ENCODE measurements around the gene SLCO2B1. TPM values are rescaled to one million over a fixed set of nuclear protein-coding genes. Genes with fewer than 3 reads are reported as not detected.

Gene SLCO2B1
- total RNA-seq, 1 donor from 2014 or later, result not detected

DNA sequence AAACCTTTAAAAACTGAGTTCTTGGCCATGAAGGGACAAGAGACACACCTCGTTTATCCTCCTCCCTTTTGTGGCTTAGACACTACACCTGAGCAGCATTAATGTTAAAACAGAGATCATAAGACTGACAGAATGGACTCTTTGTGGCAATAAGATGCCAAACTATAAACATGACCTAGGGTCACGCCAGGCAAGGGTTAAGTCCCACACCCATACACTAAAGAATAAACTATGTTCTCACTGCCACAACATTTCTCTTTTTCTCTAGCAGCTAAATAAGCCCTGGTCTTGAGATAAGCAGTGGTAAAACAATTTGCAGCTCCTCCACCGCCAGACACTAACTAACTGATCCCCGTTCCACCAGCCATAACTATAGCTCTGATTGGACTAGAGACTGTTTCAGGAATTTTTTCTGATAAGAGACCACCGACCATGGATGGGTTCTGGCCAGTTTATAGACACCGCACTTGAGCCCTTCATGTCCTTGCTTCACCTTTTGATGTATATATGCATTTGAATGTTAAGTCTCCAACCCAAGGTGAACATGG, 4.9 kb upstream of the SLCO2B1 start:
- Mint-ChIP-seq H3K4me1 (peaks cover 10% of the 10 kb centered on the region), H3K9me3 (no peaks in the 10 kb centered on the region), H3K27ac (ENCODE audit: unreplicated experiment) (no peak overlapping the region)

DNA sequence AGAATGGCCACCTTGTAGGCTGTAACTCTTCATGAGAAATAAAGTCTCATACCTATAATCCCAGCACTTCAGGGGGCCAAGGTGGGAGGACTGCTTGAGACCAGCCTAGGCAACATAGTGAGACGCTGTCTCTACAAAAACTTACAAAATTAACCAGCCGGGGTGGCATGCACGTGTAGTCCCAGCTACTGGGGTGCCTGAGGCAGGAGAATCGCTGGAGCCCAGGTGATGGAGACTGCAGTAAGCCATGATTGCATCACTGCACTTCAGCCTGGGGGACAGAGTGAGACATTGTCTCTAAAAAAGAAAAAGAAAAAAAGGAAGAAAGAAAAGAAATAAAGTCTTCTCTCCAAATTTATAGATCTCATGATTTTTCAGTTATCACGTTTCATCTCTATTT, 4.2 kb upstream of the SLCO2B1 start:
- Mint-ChIP-seq H3K4me3 (no peak overlapping the region), H3K27ac (ENCODE audit: unreplicated experiment) (no peak overlapping the region), H3K27me3 (ENCODE audit: low read depth) (no peaks in the 10 kb centered on the region), H3K36me3 (ENCODE audit: low read depth) (no peaks in the 10 kb centered on the region), H3K4me1 (peaks cover 10% of the 10 kb centered on the region), H3K9me3 (no peaks in the 10 kb centered on the region)
- TF ChIP-seq, protein P1, sequence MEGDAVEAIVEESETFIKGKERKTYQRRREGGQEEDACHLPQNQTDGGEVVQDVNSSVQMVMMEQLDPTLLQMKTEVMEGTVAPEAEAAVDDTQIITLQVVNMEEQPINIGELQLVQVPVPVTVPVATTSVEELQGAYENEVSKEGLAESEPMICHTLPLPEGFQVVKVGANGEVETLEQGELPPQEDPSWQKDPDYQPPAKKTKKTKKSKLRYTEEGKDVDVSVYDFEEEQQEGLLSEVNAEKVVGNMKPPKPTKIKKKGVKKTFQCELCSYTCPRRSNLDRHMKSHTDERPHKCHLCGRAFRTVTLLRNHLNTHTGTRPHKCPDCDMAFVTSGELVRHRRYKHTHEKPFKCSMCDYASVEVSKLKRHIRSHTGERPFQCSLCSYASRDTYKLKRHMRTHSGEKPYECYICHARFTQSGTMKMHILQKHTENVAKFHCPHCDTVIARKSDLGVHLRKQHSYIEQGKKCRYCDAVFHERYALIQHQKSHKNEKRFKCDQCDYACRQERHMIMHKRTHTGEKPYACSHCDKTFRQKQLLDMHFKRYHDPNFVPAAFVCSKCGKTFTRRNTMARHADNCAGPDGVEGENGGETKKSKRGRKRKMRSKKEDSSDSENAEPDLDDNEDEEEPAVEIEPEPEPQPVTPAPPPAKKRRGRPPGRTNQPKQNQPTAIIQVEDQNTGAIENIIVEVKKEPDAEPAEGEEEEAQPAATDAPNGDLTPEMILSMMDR (conservative IDR thresholded peaks at IDR 0.05), result no peak
- no peak for DNase-seq (ENCODE audit: low read depth, low spot score)

More for the DNA sequence above, 4.9 kb upstream of the SLCO2B1 start:
- DNase-seq (ENCODE audit: low read depth, low spot score), result no peak
- no peaks in the 10 kb centered on the region for H3K27me3 Mint-ChIP-seq (ENCODE audit: low read depth)
- no peaks in the 10 kb centered on the region for H3K36me3 Mint-ChIP-seq (ENCODE audit: low read depth)
- no peak overlapping the region for H3K4me3 Mint-ChIP-seq
- TF ChIP-seq, protein P1 (conservative IDR thresholded peaks at IDR 0.05), result no peak

DNA sequence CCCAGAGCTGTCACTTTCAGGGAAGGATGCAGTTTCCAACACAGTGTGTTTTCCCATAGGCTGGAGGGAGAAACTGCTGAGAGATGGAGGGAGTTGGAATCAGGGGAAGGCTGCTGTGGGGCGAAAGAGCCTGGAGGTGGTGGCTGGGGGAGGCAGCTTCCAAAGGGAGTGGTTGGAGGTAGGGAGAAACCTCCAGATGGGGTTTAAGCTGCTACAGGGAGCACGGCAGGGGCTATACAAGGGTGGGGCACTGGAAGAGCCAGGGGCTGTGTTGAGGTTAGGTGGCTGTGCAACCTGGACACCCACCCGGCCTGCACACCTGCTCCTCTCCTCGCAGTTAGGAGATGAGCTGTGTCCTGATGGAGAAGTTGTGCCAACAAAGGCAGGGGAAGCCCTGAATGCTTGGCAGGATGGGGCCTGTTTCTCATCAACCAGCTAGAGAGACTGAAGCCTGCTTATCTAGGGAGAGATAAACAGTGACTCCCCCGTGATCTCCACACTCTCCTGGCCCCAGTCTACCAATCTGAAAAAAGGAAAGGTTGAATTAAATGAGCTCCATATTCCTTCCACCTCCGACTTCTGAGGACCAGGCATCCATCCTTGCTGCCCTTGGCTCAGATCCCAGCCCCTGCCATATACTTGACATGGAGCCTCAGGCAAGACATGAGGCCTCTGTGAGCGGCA, 3.6 kb upstream of the SLCO2B1 start:
- H3K27me3 Mint-ChIP-seq (ENCODE audit: low read depth), result no peaks in the 10 kb centered on the region
- H3K27ac Mint-ChIP-seq (ENCODE audit: unreplicated experiment), result no peak overlapping the region
- peaks cover 10% of the 10 kb centered on the region for H3K4me1 Mint-ChIP-seq
- H3K36me3 Mint-ChIP-seq (ENCODE audit: low read depth), result no peaks in the 10 kb centered on the region
- TF ChIP-seq, protein P1 (conservative IDR thresholded peaks at IDR 0.05), result no peak
- no peaks in the 10 kb centered on the region for H3K9me3 Mint-ChIP-seq
- no peak for DNase-seq (ENCODE audit: low read depth, low spot score)
- no peak overlapping the region for H3K4me3 Mint-ChIP-seq

DNA sequence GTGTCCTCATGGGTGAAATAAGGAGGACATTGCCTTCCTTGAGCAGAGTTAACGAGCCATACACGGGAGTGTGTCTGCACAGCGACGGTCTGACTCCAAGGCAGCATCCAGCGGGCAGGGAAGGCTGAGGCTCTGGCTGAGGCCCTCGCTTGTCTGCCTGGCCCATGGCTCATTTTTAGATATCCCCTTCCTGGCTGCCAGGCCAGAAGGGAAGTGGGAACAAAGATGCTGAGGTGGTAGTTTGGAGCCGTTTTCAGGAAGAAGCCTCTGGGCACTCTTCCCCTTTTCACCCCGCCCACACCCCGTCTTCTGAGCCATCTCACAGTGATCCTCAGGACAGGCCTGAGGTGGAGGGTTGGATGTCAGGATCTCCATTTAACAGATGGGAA, 3.0 kb upstream of the SLCO2B1 start:
- no peaks in the 10 kb centered on the region for H3K27me3 Mint-ChIP-seq (ENCODE audit: low read depth)
- H3K9me3 Mint-ChIP-seq, result no peaks in the 10 kb centered on the region
- H3K36me3 Mint-ChIP-seq (ENCODE audit: low read depth), result no peaks in the 10 kb centered on the region
- DNase-seq (ENCODE audit: low read depth, low spot score), result no peak
- TF ChIP-seq, protein P1 (conservative IDR thresholded peaks at IDR 0.05), result no peak
- no peak overlapping the region for H3K4me3 Mint-ChIP-seq
- no peak overlapping the region for H3K27ac Mint-ChIP-seq (ENCODE audit: unreplicated experiment)
- H3K4me1 Mint-ChIP-seq, result peaks cover 7% of the 10 kb centered on the region

DNA sequence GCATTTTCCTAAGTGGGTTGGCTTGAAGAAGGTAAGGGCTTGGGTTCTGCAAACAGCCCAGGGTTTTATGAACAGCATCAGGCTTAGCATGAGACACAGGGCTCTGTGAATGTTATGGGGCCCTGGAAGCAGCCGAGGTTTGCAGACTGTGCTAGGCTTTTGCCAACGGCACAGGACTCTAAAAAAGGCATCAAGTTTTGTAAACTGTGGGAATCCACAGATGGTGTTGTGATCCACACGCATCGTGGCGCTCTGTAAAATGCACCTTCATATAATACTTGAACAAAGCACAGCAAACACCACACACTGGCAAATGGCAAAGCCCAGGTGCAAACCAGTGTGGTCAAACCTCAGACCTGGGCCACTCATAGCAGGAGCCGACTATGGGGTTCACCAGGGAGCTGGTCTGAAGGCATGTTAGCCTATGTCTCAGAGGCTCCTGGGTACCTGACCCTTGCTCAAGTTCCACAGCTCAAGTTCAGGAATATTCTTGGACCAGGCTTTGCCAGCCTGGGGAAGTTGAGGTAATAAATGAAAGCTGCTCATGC, 2.4 kb upstream of the SLCO2B1 start:
- TF ChIP-seq, protein P1 (conservative IDR thresholded peaks at IDR 0.05), result no peak
- H3K27me3 Mint-ChIP-seq (ENCODE audit: low read depth), result no peaks in the 10 kb centered on the region
- no peaks in the 10 kb centered on the region for H3K9me3 Mint-ChIP-seq
- DNase-seq (ENCODE audit: low read depth, low spot score), result no peak
- no peak overlapping the region for H3K4me3 Mint-ChIP-seq
- peaks cover 3% of the 10 kb centered on the region for H3K4me1 Mint-ChIP-seq
- H3K27ac Mint-ChIP-seq (ENCODE audit: unreplicated experiment), result no peak overlapping the region
- H3K36me3 Mint-ChIP-seq (ENCODE audit: low read depth), result no peaks in the 10 kb centered on the region
